ENCODE results near the gene CALHM1. TPM values are rescaled to one million over a fixed set of nuclear protein-coding genes. Genes with fewer than 3 reads are reported as not detected.

The CALHM1 gene
- total and polyA plus RNA-seq, 2 of the 8 experiments (the other 6 are each of a cell fraction or from before 2014, with no cell fraction given): 0.29 to 0.34 TPM

GRCh38 chr10:103459615-103460014, 915 bp upstream of the CALHM1 start (continued):
- TF ChIP-seq, protein P1, sequence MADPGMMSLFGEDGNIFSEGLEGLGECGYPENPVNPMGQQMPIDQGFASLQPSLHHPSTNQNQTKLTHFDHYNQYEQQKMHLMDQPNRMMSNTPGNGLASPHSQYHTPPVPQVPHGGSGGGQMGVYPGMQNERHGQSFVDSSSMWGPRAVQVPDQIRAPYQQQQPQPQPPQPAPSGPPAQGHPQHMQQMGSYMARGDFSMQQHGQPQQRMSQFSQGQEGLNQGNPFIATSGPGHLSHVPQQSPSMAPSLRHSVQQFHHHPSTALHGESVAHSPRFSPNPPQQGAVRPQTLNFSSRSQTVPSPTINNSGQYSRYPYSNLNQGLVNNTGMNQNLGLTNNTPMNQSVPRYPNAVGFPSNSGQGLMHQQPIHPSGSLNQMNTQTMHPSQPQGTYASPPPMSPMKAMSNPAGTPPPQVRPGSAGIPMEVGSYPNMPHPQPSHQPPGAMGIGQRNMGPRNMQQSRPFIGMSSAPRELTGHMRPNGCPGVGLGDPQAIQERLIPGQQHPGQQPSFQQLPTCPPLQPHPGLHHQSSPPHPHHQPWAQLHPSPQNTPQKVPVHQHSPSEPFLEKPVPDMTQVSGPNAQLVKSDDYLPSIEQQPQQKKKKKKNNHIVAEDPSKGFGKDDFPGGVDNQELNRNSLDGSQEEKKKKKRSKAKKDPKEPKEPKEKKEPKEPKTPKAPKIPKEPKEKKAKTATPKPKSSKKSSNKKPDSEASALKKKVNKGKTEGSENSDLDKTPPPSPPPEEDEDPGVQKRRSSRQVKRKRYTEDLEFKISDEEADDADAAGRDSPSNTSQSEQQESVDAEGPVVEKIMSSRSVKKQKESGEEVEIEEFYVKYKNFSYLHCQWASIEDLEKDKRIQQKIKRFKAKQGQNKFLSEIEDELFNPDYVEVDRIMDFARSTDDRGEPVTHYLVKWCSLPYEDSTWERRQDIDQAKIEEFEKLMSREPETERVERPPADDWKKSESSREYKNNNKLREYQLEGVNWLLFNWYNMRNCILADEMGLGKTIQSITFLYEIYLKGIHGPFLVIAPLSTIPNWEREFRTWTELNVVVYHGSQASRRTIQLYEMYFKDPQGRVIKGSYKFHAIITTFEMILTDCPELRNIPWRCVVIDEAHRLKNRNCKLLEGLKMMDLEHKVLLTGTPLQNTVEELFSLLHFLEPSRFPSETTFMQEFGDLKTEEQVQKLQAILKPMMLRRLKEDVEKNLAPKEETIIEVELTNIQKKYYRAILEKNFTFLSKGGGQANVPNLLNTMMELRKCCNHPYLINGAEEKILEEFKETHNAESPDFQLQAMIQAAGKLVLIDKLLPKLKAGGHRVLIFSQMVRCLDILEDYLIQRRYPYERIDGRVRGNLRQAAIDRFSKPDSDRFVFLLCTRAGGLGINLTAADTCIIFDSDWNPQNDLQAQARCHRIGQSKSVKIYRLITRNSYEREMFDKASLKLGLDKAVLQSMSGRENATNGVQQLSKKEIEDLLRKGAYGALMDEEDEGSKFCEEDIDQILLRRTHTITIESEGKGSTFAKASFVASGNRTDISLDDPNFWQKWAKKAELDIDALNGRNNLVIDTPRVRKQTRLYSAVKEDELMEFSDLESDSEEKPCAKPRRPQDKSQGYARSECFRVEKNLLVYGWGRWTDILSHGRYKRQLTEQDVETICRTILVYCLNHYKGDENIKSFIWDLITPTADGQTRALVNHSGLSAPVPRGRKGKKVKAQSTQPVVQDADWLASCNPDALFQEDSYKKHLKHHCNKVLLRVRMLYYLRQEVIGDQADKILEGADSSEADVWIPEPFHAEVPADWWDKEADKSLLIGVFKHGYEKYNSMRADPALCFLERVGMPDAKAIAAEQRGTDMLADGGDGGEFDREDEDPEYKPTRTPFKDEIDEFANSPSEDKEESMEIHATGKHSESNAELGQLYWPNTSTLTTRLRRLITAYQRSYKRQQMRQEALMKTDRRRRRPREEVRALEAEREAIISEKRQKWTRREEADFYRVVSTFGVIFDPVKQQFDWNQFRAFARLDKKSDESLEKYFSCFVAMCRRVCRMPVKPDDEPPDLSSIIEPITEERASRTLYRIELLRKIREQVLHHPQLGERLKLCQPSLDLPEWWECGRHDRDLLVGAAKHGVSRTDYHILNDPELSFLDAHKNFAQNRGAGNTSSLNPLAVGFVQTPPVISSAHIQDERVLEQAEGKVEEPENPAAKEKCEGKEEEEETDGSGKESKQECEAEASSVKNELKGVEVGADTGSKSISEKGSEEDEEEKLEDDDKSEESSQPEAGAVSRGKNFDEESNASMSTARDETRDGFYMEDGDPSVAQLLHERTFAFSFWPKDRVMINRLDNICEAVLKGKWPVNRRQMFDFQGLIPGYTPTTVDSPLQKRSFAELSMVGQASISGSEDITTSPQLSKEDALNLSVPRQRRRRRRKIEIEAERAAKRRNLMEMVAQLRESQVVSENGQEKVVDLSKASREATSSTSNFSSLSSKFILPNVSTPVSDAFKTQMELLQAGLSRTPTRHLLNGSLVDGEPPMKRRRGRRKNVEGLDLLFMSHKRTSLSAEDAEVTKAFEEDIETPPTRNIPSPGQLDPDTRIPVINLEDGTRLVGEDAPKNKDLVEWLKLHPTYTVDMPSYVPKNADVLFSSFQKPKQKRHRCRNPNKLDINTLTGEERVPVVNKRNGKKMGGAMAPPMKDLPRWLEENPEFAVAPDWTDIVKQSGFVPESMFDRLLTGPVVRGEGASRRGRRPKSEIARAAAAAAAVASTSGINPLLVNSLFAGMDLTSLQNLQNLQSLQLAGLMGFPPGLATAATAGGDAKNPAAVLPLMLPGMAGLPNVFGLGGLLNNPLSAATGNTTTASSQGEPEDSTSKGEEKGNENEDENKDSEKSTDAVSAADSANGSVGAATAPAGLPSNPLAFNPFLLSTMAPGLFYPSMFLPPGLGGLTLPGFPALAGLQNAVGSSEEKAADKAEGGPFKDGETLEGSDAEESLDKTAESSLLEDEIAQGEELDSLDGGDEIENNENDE (IDR thresholded peaks at IDR 0.05; ENCODE audit: insufficient replicate concordance, low read length): no peak
- TF ChIP-seq SP4 (IDR thresholded peaks at IDR 0.05; ENCODE audit: low read length) (no peak), JUN (IDR thresholded peaks at IDR 0.05; ENCODE audit: low read depth, low read length) (no peak), TEAD4 (IDR thresholded peaks at IDR 0.05; ENCODE audit: low read depth, low read length) (no peak), TBP (IDR thresholded peaks at IDR 0.05; ENCODE audit: low read depth, low read length) (no peak), TAF1 (IDR thresholded peaks at IDR 0.05; ENCODE audit: low read depth, low read length) (no peak), RAD21 (IDR thresholded peaks at IDR 0.05 in 1 of 2, conservative IDR thresholded peaks at IDR 0.05 in 1 of 2; ENCODE audit: low read depth in 2 of 2, low read length in 2 of 2) (no peak), CHD2 (IDR thresholded peaks at IDR 0.05; ENCODE audit: low read length) (no peak), KDM5A (IDR thresholded peaks at IDR 0.05; ENCODE audit: low read length) (no peak), RBBP5 (IDR thresholded peaks at IDR 0.05; ENCODE audit: borderline replicate concordance, low read depth, low read length) (no peak), BACH1 (IDR thresholded peaks at IDR 0.05; ENCODE audit: low read length) (no peak), CREB1 (IDR thresholded peaks at IDR 0.05) (no peak), RXRA (IDR thresholded peaks at IDR 0.05; ENCODE audit: insufficient read depth, low read depth, low read length) (no peak)

Data from H1 (cell line).